Measurements from ENCODE around the gene HMCN2. TPM values are rescaled to one million over a fixed set of nuclear protein-coding genes. Genes with fewer than 3 reads are reported as not detected.

The HMCN2 gene
- total and polyA plus RNA-seq, 2 donors (not counting 1 experiment from before 2014, with no cell fraction given): 0.01 TPM; not detected in 1

GRCh38 chr9:130344366-130344765, 78.8 kb downstream of the HMCN2 start:
- Mint-ChIP-seq H3K27ac (no peak overlapping the region), H3K4me1 (no peaks in the 10 kb centered on the region), H3K27me3 (no peaks in the 10 kb centered on the region), H3K9me3 (ENCODE audit: insufficient read depth) (no peaks in the 10 kb centered on the region), H3K4me3 (no peak overlapping the region)
- H3K27ac ChIP-seq (ENCODE audit: low read length in 2 of 2): no peak overlapping the region
- no peak for DNase-seq
- no peaks in the 10 kb centered on the region for H3K79me2 ChIP-seq (ENCODE audit: control insufficient read depth, insufficient read depth, low read length)
- no peak overlapping the region for H3K9ac ChIP-seq (ENCODE audit: low read length)
- no peaks in the 10 kb centered on the region for H3K4me1 ChIP-seq (ENCODE audit: control insufficient read depth in 2 of 2, insufficient read depth in 2 of 2, low read length in 2 of 2)
- 100% methylated on average over 1 of the region's 1 CpG for WGBS (ENCODE audit: insufficient coverage)
- ChIA-PET CTCF (no interaction called here), POLR2A (no interaction called here)
- no peaks in the 10 kb centered on the region for H4K20me1 ChIP-seq (ENCODE audit: control insufficient read depth, insufficient read depth, low read length, poor library complexity, severe bottlenecking)
- no peak overlapping the region for H3K4me2 ChIP-seq (replicated peaks; ENCODE audit: low read depth, low read length, poor library complexity, severe bottlenecking)
- no peak for ATAC-seq (ENCODE audit: low read depth)
- H3K9me3 ChIP-seq (ENCODE audit: control extremely low read depth in 1 of 3, control insufficient read depth in 2 of 3, insufficient read depth in 1 of 3, low read length in 2 of 3): no peaks in the 10 kb centered on the region
- no peak overlapping the region for H3K4me3 ChIP-seq (ENCODE audit: control extremely low read depth in 1 of 5, extremely low read depth in 1 of 5, insufficient read depth in 1 of 5, low read depth in 2 of 5, low read length in 4 of 5)
- peaks cover 0 to 7% (median 0%) of the 10 kb centered on the region in 4 experiments for H3K27me3 ChIP-seq (replicated peaks in 1 of 4; ENCODE audit: control extremely low read depth in 1 of 4, control insufficient read depth in 3 of 4, insufficient read depth in 4 of 4, low read length in 3 of 4)
- intact Hi-C loops (cut with micrococcal nuclease): no loop called here
- H2AFZ ChIP-seq (ENCODE audit: insufficient read depth, low read depth, low read length, poor library complexity, severe bottlenecking): no peak overlapping the region
- no peak for TF ChIP-seq CTCF (IDR thresholded peaks at IDR 0.05)
- no peak for TF ChIP-seq EZH2 (IDR thresholded peaks at IDR 0.05; ENCODE audit: borderline replicate concordance, insufficient read depth, low read depth, low read length, poor library complexity, severe bottlenecking)
- no peaks in the 10 kb centered on the region for H3K36me3 ChIP-seq (replicated peaks in 1 of 2; ENCODE audit: control extremely low read depth in 1 of 2, control insufficient read depth in 1 of 2, extremely low read depth in 1 of 2, insufficient read depth in 2 of 2, low read length in 1 of 2)

GRCh38 chr9:130345009-130345896, 79.7 kb downstream of the HMCN2 start:
- no peaks in the 10 kb centered on the region for H4K20me1 ChIP-seq (ENCODE audit: control insufficient read depth, insufficient read depth, low read length, poor library complexity, severe bottlenecking)
- ChIA-PET CTCF (no interaction called here), POLR2A (no interaction called here)
- no peak overlapping the region for H3K4me3 Mint-ChIP-seq
- intact Hi-C loops (cut with micrococcal nuclease): no loop called here
- no peak overlapping the region for H3K27ac ChIP-seq (ENCODE audit: low read length in 2 of 2)
- no peaks in the 10 kb centered on the region for H3K9me3 Mint-ChIP-seq (ENCODE audit: insufficient read depth)
- H3K4me2 ChIP-seq (replicated peaks; ENCODE audit: low read depth, low read length, poor library complexity, severe bottlenecking): no peak overlapping the region
- H3K9ac ChIP-seq (ENCODE audit: low read length): no peak overlapping the region
- H3K9me3 ChIP-seq (ENCODE audit: control extremely low read depth in 1 of 3, control insufficient read depth in 2 of 3, insufficient read depth in 1 of 3, low read length in 2 of 3): no peaks in the 10 kb centered on the region
- WGBS (ENCODE audit: insufficient coverage): 84% methylated on average over 9 of the region's 9 CpGs
- ATAC-seq (ENCODE audit: low read depth): no peak
- H3K27ac Mint-ChIP-seq: no peak overlapping the region
- H2AFZ ChIP-seq (ENCODE audit: insufficient read depth, low read depth, low read length, poor library complexity, severe bottlenecking): no peak overlapping the region
- no peaks in the 10 kb centered on the region for H3K27me3 Mint-ChIP-seq
- H3K4me1 ChIP-seq (ENCODE audit: control insufficient read depth in 2 of 2, insufficient read depth in 2 of 2, low read length in 2 of 2): no peaks in the 10 kb centered on the region
- no peaks in the 10 kb centered on the region for H3K79me2 ChIP-seq (ENCODE audit: control insufficient read depth, insufficient read depth, low read length)
- no peak for DNase-seq
- H3K4me3 ChIP-seq (ENCODE audit: control extremely low read depth in 1 of 5, extremely low read depth in 1 of 5, insufficient read depth in 1 of 5, low read depth in 2 of 5, low read length in 4 of 5): no peak overlapping the region
- peaks cover 0 to 7% (median 0%) of the 10 kb centered on the region in 4 experiments for H3K27me3 ChIP-seq (replicated peaks in 1 of 4; ENCODE audit: control extremely low read depth in 1 of 4, control insufficient read depth in 3 of 4, insufficient read depth in 4 of 4, low read length in 3 of 4)
- no peaks in the 10 kb centered on the region for H3K4me1 Mint-ChIP-seq
- H3K36me3 ChIP-seq (replicated peaks in 1 of 2; ENCODE audit: control extremely low read depth in 1 of 2, control insufficient read depth in 1 of 2, extremely low read depth in 1 of 2, insufficient read depth in 2 of 2, low read length in 1 of 2): no peaks in the 10 kb centered on the region
- TF ChIP-seq CTCF (IDR thresholded peaks at IDR 0.05) (no peak), EZH2 (IDR thresholded peaks at IDR 0.05; ENCODE audit: borderline replicate concordance, insufficient read depth, low read depth, low read length, poor library complexity, severe bottlenecking) (no peak)
